ACC112 (cell line): ENCODE data around the gene PCDHGC5.

Experiments used
- H2AFZ ChIP-seq: fragments of 200-600 bp; sonication (generic); one replicate; pipeline ENCODE4 v1.6.0; 2017; ENCODE audit warnings: antibody characterized with exemption, low read length; ENCODE audit not compliant: unreplicated experiment
- H3K27ac ChIP-seq: fragments of 200-600 bp; sonication (generic); 2 replicates; pipeline ENCODE4 v1.5.1; 2014; ENCODE audit warnings: low read depth, mild to moderate bottlenecking, antibody characterized with exemption, low read length, moderate library complexity
- H3K27me3 ChIP-seq: fragments of 200-600 bp; sonication (generic); 2 replicates; pipeline ENCODE4 v1.6.1; 2014; ENCODE audit warnings: mild to moderate bottlenecking, antibody characterized with exemption, low read length, moderate library complexity, mixed read lengths; ENCODE audit not compliant: insufficient read depth
- H3K36me3 ChIP-seq: fragments of 200-600 bp; sonication (generic); 2 replicates; pipeline ENCODE4 v1.6.1; 2016; ENCODE audit warnings: mild to moderate bottlenecking, antibody characterized with exemption, low read length, moderate library complexity, mixed read lengths; ENCODE audit not compliant: insufficient read depth
- H3K4me1 ChIP-seq: fragments of 200-600 bp; sonication (generic); one replicate; pipeline ENCODE4 v1.6.1; 2016; ENCODE audit warnings: low read length, mixed read lengths; ENCODE audit not compliant: insufficient read depth, unreplicated experiment, control insufficient read depth
- H3K4me3 ChIP-seq: fragments of 200-600 bp; sonication (generic); 2 replicates; pipeline ENCODE4 v1.5.1; 2014; ENCODE audit warnings: mild to moderate bottlenecking, low read depth, low read length
- H3K79me2 ChIP-seq: fragments of 200-600 bp; sonication (generic); one replicate; pipeline ENCODE4 v1.6.0; 2016; ENCODE audit warnings: low read length; ENCODE audit not compliant: control insufficient read depth, unreplicated experiment, insufficient read depth

The PCDHGC5 gene

DNA sequence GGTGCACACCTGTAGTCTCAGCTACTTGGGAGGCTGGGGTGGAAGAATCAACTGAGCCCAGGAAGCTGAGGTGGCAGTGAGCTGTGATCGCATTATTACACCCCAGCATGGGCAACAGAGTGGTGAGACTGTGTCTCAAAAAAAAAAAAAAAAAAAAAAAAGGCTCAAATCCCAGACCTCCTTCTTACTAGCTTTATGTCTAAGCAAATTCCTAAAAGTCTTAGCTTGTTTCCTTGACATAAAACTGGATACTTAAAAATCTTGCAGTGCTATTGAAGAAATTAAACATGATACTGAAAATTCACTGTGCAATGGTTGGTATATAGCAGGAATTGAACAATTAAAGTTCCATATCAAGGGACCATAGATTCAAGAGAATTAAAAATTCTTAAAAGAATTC lies 45.0 kb downstream of the PCDHGC5 start:
- H2AFZ ChIP-seq, result no peak overlapping the region
- peaks cover 10% of the 10 kb centered on the region for H3K36me3 ChIP-seq
- no peaks in the 10 kb centered on the region for H3K79me2 ChIP-seq
- H3K27me3 ChIP-seq, result no peaks in the 10 kb centered on the region
- H3K4me3 ChIP-seq, result no peak overlapping the region
- peaks cover 7% of the 10 kb centered on the region for H3K4me1 ChIP-seq
- no peak overlapping the region for H3K27ac ChIP-seq

DNA sequence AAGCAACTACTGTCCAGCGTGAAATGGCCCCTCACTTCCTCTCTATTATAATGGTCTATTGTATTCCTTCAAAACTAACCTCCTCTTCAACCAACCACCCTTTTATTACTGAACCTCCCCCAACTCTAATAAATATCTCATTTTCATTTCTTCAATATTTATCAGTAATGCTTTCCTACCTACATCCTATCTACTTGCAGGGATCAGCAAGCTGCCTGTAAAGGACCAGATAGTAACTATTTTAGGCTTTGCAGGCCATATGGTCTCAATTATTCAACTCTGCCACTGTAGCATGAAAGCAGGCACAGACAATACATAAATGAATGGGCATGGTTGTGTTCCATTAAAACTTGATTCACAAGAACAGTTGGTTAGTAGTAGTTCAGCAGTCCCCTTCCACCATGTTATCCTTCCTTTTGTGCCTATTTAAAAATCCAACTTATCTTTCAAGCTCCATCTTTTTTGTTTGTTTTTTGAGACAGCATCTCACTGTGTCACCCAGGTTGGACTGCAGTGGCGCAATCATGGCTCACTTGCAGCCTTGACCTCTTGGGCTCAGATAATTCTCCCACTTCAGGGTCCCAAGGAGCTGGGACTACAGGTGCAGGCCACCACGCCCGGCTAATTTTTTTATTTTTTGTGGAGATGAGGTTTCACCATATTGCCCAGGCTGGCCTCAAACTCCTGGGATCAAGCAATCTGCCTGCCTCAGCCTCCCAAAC lies 45.8 kb downstream of the PCDHGC5 start:
- H3K79me2 ChIP-seq, result no peaks in the 10 kb centered on the region
- peaks cover 10% of the 10 kb centered on the region for H3K36me3 ChIP-seq
- no peak overlapping the region for H3K27ac ChIP-seq
- H3K27me3 ChIP-seq, result no peaks in the 10 kb centered on the region
- H2AFZ ChIP-seq, result no peak overlapping the region
- H3K4me1 ChIP-seq, result no peaks in the 10 kb centered on the region
- H3K4me3 ChIP-seq, result no peak overlapping the region
